NCI-H748 (cell line): ENCODE results near the gene NKAIN2.

Source experiments
- DNase-seq: peaks from one replicate; lab custom pipeline; 2025; ENCODE audit not compliant: unreplicated experiment; lab: John Stamatoyannopoulos, UW

Gene NKAIN2

DNA sequence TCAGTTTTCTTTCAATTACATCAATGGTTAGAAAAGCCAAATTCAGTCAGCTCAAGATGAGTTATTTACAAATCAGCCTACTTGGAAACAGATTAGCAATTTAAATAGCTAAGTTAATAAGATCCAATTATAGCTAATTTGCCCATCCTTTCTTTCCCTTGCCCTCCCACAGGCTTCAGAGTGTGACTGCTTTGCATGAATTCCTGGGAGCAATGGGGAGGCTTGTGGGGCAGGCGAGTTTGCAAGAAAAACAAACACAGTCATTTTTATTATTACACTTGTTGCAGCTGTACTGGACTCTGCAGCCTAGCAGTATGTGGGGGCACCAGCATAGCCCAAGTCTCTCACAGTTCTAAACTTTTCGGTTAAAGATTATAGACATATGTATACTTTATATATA is 219.0 kb downstream of the NKAIN2 start:
- DNase-seq: peak; percentile 91

DNA sequence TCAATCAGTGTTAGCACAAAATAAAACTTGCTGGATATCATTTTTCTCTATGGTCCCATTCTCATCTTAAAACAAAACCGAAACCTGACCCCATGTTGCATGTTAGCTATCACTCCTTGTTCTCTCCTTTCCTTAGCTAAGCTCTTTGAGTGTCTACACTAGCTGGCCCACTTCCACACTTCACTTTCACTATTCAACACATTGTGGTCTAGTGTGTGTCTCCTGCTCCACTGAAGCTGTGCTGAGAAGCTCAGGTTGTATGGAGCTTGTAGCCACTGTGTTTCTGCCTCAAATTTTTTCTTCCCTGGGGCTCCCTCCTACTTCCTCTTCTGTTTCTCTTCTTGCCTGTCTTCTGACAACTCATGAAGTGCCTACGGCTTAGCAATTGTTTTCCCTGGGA is 223.0 kb downstream of the NKAIN2 start:
- DNase-seq: no peak

DNA sequence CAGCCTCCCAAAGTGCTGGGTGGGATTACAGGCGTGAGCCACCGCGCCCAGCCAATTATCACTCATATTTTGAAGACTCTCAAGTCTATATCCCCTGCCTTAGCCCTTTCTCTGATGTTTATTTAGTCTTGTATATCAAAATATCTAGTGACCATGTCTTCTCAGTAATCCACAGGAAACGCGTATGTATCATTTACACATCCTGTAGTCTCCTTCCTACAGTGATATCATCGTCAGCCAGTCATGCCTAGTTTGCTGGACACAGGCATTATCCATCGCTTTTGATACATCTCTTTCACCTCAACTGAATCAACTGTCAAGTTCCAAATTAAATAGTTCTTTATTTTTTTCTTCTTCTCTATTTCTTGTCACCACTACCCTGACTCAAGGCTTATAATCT is 223.7 kb downstream of the NKAIN2 start:
- DNase-seq: peak; percentile 46

DNA sequence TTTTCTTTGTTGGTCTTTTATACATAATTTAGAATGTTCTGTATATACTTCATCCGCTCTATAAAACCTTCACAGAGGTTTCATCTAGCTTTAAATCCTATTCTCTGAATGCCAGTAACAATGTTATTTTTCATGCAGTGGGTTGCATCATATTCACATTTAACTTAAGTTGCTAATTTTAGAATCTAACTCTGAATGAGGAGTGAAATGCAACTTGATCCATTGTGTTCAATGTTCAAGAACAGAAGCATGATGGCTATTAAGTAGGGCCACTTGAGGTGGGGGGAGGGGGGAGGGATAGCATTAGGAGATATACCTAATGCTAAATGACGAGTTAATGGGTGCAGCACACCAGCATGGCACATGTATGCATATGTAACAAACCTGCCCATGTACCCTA is 224.5 kb downstream of the NKAIN2 start:
- peak; percentile 40 for DNase-seq

DNA sequence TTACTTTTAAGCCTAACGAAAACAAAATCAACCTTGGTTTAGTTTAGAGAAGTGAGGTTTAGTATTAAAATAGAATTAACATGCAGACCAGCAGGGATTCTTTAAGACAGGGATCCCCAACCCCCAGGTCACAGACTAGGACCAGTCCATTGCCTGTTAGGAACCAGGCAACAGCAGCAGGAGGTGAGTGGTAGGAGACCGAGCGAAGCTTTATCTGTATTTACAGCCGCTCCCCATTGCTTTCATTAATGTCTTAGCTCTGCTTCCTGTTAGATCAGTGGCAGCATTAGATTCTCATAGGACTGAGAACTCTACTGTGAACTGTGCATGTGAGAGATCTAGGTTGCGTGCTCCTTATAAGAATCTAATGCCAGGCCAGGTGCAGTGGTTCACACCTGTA is 225.9 kb downstream of the NKAIN2 start:
- peak; percentile 16 for DNase-seq

DNA sequence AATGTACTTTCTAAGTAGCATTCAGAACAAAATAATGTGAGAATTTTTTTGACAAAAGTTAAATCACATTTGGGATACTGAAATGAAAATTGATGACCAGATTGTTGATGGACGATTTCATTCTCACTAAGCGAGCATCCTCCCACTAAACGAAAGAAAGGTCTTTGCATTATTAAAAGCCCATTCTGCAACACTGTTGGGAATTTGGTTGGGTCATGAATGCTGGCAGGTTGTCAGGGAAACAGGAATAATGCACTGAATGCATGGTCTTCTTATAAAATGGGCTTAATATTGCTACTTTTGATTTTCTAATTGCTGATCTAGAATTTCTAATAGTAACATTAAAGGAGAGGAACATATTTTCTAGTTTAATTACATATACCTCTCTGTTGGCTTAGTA is 229.8 kb downstream of the NKAIN2 start:
- DNase-seq: peak; percentile 79

DNA sequence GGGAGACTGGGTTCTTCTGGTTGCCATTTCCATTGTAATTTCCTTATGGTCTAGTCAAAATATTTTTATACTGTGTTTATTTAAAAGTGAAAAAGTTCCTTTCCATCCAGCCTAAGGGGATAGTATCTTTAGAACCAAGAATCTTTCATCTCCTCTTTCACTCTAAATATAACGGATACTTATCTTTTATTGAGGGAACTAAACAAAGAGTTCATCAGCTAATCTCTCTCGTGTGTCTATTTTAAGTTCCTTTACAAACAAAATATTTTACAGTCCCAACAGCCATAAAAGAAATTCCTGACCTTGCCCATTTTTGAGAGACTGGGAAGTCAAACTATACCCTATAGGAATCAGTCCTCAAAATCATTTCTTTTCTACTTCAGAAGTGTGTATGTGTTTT is 232.7 kb downstream of the NKAIN2 start:
- DNase-seq: no peak

DNA sequence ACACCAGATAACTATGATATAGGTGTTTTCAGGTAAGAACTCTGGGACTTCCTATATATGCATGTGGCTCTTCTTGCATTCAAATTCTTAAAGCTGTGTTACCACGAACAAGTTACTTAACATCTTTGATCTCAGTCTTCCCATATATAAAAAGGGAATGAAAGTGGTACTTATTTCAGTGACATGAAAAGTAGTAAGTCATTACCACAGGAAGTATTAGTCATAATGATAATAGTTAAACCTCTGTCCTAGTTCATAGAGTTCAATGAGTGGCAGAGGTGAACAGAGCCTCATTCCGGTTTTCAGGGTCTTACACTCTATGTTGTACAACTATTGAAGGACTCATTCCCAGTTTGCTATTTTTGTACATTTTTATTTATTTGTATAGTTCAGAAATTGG is 237.0 kb downstream of the NKAIN2 start:
- DNase-seq: peak; percentile 63

DNA sequence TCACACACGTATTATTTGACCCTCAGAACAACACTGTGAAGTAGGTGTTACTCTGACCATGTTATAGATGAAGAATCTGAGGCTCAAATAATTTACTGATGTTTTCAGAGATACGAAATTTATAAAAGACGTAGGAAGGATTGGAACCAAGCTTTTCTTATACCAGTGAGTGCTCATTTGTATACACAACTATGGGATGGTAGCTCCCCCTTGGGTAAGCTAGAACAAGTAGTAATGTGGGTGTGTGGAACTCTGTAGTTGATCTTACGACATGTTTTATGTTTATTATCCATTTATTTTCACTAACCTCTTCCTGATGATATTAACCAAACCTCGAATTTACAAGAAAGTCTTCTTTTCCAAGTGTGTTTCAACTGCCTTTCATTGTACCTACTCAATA is 248.5 kb downstream of the NKAIN2 start:
- DNase-seq: no peak

DNA sequence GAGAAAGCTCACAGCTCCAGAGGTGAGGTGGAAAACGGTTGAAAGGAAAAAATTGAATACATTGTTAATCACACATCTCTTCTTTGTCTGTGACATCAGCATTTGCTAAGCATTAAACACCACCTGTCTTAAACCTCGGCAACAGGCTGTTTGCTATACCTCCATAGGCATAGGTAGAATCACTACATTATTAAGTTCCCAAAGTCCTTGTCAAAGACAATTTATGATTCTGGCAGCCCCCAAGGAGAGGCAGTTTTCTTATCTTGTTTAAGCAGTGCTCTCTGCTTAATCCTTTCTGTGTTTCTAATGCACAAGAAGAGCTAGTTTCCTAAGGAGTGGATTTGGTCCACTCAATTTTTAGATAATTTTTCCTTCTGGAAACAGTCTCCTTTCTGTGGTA is 249.7 kb downstream of the NKAIN2 start:
- peak; percentile 65 for DNase-seq

DNA sequence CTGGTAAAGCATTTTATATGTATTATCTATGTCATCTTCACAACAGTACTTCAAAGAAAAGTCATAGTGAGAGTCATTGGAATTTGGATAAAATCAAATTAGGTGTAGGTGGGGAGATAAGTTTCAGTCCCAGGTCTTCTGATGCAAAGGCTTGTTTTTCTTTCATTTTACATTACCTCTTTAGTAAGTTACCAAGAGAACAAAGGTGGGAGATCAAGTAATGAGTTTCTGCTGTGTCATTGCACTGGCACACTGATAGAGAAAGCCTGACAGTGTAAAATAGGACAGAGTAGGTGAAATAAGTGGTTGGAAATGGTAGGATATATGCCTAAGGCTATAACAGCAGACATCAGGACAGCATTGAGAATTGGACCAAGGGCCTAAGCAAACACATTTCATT is 250.4 kb downstream of the NKAIN2 start:
- DNase-seq: peak; percentile 28

DNA sequence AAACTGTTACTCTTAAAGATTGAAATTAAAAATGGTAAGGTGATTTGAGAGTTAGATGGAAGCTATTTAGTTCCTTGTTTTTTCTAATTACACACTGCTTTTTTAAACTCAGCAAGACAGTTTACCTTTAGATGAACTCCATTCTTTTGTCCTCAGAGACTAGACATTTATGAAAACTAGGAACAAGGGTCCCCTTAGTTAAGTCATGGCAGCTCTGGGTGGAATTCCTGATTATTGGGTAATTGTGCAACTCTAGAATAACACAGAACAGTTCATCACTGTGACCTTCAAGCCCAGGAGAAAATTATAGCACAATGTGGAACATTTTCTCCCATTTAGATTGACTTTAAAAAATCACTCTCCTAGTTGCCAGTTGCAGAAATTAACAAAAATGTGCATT is 251.7 kb downstream of the NKAIN2 start:
- peak; percentile 19 for DNase-seq

DNA sequence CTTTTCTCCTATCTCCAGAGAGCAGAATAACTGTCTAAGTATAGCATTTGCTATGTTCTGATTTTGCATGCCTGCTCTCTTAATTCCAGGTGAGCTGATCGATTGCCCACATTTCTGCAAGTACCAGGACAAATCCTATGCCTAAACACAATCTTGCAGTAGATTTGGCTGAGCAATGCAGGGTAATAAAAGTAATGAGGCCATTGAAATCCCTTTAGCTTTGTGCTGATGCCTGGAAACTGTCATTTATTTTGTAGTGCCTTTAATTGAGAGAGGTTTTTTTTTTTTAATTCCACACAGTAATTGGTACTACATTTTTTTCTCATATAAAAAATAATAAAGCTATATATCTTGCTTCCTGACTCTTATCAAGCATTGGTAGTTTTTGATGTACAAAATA is 252.3 kb downstream of the NKAIN2 start:
- DNase-seq: peak; percentile 89

DNA sequence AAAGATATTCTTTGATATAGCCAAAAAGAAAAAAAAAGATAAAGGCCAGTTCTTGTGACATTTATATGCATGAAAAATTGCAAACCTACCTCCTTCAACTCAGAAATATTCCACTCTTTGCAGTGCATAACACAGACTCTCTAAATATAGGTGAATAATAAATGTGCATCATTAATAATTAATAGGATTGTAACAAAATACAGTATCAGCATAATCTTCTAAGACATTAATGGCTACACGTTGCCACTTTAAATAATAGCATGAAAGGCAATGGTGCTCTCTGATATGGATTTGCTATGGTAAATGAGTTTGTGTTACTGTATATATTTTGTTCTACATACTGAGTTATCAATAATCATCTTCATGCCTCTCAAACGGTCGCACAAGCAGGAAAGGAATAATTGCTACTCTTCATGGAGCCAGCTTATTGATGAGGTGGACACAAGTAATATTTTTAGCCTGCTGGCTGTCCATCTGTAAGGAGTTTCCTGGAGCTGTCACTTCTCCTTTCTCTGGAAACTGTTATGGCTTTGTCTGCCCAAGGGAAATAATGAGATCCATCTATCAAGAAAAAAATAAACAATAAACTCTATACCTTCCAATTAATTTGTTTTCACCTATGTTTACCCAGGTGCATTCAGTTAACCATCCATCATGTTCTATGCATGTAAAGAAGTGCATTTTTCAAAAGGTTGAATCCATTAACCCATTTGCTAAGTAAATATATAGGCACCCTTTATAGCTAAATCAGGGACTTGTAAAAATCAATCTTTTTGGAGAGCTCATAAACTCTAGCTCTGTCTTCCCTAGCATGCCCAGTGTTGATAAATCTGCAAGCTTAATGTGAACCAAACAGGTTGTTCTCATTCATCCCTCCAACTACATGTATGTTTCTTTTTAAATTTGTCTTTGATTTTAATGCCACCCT is 253.0 kb downstream of the NKAIN2 start:
- peak; percentile 99 for DNase-seq

DNA sequence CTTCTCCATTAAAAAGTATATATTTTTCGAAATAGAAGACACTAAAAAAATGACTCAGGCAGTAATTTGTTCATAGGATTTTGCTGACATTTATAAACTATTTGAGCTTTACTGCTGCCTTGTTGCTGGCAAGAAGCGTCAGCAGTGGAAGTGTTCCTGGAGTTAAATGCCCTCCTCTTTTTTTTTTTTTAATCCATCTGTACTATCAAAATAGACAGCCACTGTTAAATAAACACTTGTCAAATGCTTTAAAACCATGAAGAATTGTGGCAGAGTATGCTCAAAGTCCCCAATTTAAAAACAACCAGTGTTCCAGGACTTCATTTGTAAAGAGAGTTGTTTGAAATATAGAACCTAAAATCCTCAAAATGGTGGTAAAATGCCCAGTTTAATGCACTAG is 253.8 kb downstream of the NKAIN2 start:
- peak; percentile 62 for DNase-seq

DNA sequence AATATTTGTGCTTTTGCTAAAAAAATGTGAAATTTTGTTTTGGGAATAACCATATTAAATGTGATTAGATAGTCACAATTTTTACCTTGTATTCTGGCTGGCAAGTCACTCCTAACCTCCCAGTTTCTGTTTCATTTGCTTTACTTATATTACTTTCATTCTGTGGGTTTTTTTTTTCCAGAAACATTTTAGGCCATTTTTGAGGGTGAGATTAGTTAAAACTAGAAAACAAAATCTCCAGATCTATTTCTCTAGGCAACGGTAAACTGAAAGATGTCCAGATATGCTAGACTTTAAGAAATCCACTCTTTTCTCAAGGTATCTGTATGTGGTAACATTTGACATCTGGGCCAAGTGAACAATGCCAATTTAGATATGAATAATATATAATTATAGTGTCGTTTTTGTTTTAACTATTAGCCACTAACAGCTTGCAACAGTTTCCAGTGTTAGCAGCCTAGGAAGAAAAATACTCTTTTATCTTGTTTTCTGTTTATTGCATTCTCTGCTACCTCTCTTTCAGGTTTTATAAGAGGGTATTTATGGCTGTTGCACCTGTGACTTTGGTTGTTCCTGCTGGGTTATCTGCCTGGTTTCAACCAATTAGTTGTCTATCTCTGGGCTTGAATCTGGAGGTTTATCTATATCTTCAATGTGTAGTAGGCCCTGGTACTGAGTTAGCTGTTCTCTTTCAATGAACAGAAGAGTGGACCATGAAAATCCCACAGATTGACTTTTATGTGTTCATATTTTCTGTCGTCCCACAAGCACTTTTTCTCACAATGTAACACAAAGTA is 260.9 kb downstream of the NKAIN2 start:
- no peak for DNase-seq

DNA sequence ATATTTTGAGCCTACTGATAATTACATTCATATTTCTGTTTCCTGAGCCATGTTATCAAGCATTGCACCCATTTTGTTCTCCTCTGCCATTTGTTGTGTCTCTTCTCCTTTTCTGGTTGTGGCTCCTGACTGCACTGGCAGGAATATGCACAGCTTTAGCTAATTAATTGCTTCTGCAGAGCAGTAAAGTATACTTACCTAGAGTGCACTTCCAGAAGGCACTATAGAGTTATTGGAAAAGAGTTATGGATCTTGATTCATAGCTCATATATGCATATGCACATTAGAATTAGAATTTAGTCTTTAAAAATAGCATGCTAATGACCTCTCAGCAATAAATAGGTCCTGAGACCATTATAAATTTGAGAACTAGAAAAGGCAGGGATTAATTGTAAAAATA is 262.6 kb downstream of the NKAIN2 start:
- peak; percentile 9 for DNase-seq

DNA sequence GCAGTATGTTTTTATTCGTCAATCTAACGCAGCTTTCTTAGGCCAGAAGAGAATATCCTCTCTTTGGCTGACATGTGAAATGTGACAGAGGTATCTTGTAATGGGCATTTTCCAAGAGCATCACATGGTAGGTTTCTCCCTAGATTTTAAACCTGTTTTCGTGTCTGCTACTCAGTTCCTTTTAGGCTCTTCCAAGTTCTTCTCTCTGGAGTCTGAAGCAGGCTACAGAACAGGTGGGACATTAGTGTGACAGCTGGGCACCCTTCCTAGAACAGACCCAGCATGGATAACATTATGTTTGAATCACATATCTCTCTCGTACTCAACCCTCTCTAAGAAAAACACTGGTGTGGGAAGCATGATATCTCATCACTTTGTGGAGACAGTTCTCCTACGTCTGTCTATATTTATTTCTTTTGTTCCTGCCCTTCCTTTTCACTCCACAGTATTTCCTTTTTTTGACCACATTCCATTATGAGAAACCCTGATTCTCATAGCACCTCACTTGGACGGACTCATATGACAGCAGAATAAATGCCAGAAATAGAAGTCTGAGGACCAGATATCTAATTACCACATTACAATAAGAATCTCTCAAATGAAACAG is 263.4 kb downstream of the NKAIN2 start:
- no peak for DNase-seq

DNA sequence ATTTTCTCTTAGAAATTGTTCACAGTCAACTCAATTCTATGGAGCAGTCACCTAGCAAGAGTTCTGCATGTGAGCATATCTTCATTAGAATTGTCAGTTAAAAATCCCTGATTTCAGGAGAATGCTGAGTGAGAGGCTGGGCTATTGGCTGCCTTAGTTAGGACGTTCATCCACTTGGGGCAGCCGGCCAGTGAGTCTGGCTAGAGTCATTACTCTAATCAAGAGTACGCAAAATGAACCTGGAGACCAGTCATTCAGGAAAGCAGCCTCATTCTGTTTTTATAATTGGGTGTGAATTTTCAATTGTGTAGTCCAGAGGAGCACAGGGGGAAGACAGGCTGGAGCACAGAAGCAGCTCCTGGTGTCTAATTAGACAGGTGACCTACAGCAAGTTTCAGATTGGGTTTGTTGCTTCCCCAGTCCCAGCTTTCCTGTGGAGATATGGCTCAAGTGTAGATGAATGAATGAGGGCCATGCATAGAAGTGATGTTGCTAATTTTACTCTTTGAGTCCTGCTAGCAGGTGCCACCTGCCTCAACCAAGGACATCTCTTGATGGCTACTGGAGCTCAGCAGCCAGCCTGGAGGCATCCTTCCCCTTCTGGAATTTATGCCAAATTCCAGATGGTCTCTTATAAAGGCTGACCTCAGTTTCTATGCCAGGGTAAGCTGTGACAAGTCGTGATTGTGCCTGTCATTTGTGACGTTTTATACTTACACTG is 265.7 kb downstream of the NKAIN2 start:
- DNase-seq: peak; percentile 36

DNA sequence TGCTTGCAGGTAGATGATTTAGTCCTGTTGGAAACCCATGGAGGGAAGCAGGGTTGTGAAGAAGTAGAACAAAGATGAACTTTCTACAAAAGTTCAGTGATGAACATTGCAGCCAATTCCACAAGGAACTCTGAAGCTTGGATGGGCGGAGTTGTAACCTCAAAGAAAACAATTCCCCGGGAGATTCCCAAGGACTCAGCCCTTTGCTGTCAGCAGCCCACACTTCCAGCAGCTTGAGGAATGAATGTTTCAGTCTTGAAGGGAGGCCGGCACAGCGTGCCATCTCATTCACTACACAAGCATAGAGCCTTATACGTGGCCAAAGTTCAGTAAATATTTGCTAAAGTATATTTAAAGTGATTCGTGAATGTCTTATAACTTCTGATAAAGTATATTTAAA is 269.4 kb downstream of the NKAIN2 start:
- DNase-seq: no peak
